ENCODE data around the gene CCDC134.

CCDC134 gene

DNA sequence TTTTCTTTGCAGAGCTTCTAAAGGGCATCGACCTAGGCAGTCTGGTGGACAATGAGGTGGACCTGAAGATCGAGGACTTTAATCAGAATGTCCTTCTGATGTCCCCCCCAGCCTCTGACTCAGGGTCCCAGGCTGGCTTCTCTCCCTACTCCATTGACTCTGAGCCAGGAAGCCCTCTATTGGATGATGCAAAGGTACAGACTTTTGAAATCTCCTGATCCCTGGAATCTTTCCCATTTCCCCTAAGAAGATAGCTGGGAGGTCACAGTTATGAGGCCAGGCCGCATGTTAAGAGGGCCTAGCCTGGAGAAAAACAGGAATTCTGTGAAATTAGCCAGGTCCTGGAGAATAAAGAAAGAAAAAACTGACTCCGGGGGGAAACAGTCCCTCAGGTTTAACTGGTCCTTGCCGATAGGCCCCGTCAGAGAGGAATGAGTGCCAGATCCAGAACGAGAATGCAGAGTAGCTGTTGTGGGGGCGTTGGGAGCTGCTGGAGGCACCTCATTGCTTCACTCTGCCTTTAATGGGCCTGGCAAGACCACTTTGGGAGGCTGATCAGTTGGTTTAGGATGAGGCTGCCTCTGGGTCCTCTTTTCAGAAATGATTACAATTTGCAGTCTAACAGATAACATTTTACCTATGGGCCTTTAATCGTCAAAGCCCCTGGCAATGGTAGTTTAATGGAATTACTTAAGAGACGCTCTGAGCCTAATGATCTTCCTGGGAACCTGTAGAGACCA lies 75.2 kb downstream of the CCDC134 start:
- TF ChIP-seq, protein P1, sequence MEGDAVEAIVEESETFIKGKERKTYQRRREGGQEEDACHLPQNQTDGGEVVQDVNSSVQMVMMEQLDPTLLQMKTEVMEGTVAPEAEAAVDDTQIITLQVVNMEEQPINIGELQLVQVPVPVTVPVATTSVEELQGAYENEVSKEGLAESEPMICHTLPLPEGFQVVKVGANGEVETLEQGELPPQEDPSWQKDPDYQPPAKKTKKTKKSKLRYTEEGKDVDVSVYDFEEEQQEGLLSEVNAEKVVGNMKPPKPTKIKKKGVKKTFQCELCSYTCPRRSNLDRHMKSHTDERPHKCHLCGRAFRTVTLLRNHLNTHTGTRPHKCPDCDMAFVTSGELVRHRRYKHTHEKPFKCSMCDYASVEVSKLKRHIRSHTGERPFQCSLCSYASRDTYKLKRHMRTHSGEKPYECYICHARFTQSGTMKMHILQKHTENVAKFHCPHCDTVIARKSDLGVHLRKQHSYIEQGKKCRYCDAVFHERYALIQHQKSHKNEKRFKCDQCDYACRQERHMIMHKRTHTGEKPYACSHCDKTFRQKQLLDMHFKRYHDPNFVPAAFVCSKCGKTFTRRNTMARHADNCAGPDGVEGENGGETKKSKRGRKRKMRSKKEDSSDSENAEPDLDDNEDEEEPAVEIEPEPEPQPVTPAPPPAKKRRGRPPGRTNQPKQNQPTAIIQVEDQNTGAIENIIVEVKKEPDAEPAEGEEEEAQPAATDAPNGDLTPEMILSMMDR (IDR thresholded peaks at IDR 0.05; ENCODE audit: low read length, missing control alignments), result no peak
- no peak overlapping the region for H3K4me3 ChIP-seq (replicated peaks; ENCODE audit: low read depth, low read length)
- DNase-seq (ENCODE audit: low read depth), result no peak

Data from fibroblast of pulmonary artery (primary cell).